H9 (cell line): ENCODE data around the gene EXOC3L1. TPM values are rescaled to one million over a fixed set of nuclear protein-coding genes. Genes with fewer than 3 reads are reported as not detected.
A peak's percentile ranks its signal among the peaks of the same experiment; 100 is the strongest.

Source experiments
- DNase-seq: peaks from one replicate; pipeline ENCODE4 v3.0.0-alpha.2; 2017
- H2AFZ ChIP-seq: one replicate; pipeline ENCODE4 v1.6.1; 2013; ENCODE audit warnings: mild to moderate bottlenecking, low read length, control low read depth, moderate library complexity
- H2AK5ac ChIP-seq: 2 replicates; pipeline ENCODE4 v1.6.1; 2013; ENCODE audit warnings: low read length, control low read depth, mixed read lengths; ENCODE audit not compliant: insufficient read length
- H2BK120ac ChIP-seq: one replicate; pipeline ENCODE4 v1.6.1; 2013; ENCODE audit warnings: low read depth, mild to moderate bottlenecking, low read length, control low read depth, inconsistent platforms; ENCODE audit not compliant: poor library complexity, severe bottlenecking
- H2BK12ac ChIP-seq: 2 replicates; pipeline ENCODE4 v1.6.1; 2013; ENCODE audit warnings: low read length, control low read depth, mixed read lengths, low read depth; ENCODE audit not compliant: insufficient read length
- H2BK15ac ChIP-seq: 2 replicates; pipeline ENCODE4 v1.6.1; 2013; ENCODE audit warnings: low read depth, low read length, control low read depth
- H2BK20ac ChIP-seq: one replicate; pipeline ENCODE4 v1.6.1; 2013; ENCODE audit warnings: low read depth, mild to moderate bottlenecking, low read length, control low read depth, inconsistent platforms; ENCODE audit not compliant: poor library complexity, severe bottlenecking
- H2BK5ac ChIP-seq: 2 replicates; pipeline ENCODE4 v1.6.1; 2013; ENCODE audit warnings: low read length, control low read depth, mixed read lengths; ENCODE audit not compliant: insufficient read length
- H3K14ac ChIP-seq: 2 replicates; pipeline ENCODE4 v1.6.1; 2013; ENCODE audit warnings: low read length, control low read depth; ENCODE audit not compliant: insufficient read depth
- H3K18ac ChIP-seq: 2 replicates; pipeline ENCODE4 v1.6.1; 2013; ENCODE audit warnings: low read depth, mild to moderate bottlenecking, mixed read lengths, low read length, control low read depth; ENCODE audit not compliant: insufficient read length
- H3K23ac ChIP-seq: 2 replicates; pipeline ENCODE4 v1.6.1; 2013; ENCODE audit warnings: low read length, control low read depth, mixed read lengths, low read depth; ENCODE audit not compliant: insufficient read length
- H3K23me2 ChIP-seq: 2 replicates; pipeline ENCODE4 v1.6.1; 2013; ENCODE audit warnings: low read depth, mild to moderate bottlenecking, mixed read lengths, low read length, control low read depth; ENCODE audit not compliant: insufficient read length, poor library complexity, severe bottlenecking
- H3K27ac ChIP-seq: 2 replicates; pipeline ENCODE4 v1.5.1; 2013; ENCODE audit warnings: low read length, control low read depth, mixed read lengths, low read depth; ENCODE audit not compliant: insufficient read length
- H3K27me3 ChIP-seq: 2 replicates; pipeline ENCODE4 v1.6.1; 2013; ENCODE audit warnings: low read length, control low read depth, inconsistent platforms; ENCODE audit not compliant: insufficient read depth
- H3K4ac ChIP-seq: 2 replicates; pipeline ENCODE4 v1.6.1; 2013; ENCODE audit warnings: low read depth, mild to moderate bottlenecking, control low read depth, inconsistent platforms, low read length, moderate library complexity
- H3K4me1 ChIP-seq: 2 replicates; pipeline ENCODE4 v1.6.1; 2013; ENCODE audit warnings: low read length, control low read depth, inconsistent platforms; ENCODE audit not compliant: insufficient read depth
- H3K4me2 ChIP-seq: 2 replicates; pipeline ENCODE4 v1.6.1; 2013; ENCODE audit warnings: low read length, control low read depth, mixed read lengths; ENCODE audit not compliant: insufficient read length, insufficient read depth
- H3K56ac ChIP-seq: 2 replicates; pipeline ENCODE4 v1.6.1; 2013; ENCODE audit warnings: low read depth, mild to moderate bottlenecking, mixed read lengths, low read length, control low read depth; ENCODE audit not compliant: insufficient read length
- H3K79me1 ChIP-seq: 2 replicates; pipeline ENCODE4 v1.6.1; 2013; ENCODE audit warnings: low read depth, mild to moderate bottlenecking, moderate library complexity, low read length, control low read depth, inconsistent platforms; ENCODE audit not compliant: insufficient read depth, poor library complexity, severe bottlenecking
- H3K79me2 ChIP-seq: 2 replicates; pipeline ENCODE4 v1.6.1; 2013; ENCODE audit warnings: low read length, control low read depth, inconsistent platforms; ENCODE audit not compliant: insufficient read depth
- H3K9ac ChIP-seq: 2 replicates; pipeline ENCODE4 v1.6.1; 2013; ENCODE audit warnings: low read length, control low read depth, mixed read lengths; ENCODE audit not compliant: insufficient read length; ENCODE audit errors: extremely low read depth
- H3K9me3 ChIP-seq: one replicate; pipeline ENCODE4 v1.6.1; 2013; ENCODE audit warnings: low read depth, low read length, inconsistent platforms; ENCODE audit not compliant: control insufficient read depth
- H3T11ph ChIP-seq: one replicate; pipeline ENCODE4 v1.6.1; 2013; ENCODE audit warnings: mild to moderate bottlenecking, low read length, control low read depth, inconsistent platforms
- H4K20me1 ChIP-seq: one replicate; pipeline ENCODE4 v1.6.1; 2013; ENCODE audit not compliant: control insufficient read depth, insufficient read length, insufficient read depth
- H4K5ac ChIP-seq: 2 replicates; pipeline ENCODE4 v1.6.1; 2013; ENCODE audit warnings: low read depth, mild to moderate bottlenecking, mixed read lengths, low read length, control low read depth; ENCODE audit not compliant: insufficient read length
- H4K8ac ChIP-seq: replicated peaks from 2 replicates; pipeline ENCODE4 v1.6.1; 2013; ENCODE audit warnings: low read length, control low read depth, mixed read lengths, low read depth; ENCODE audit not compliant: insufficient read length
- H4K91ac ChIP-seq: 2 replicates; pipeline ENCODE4 v1.6.1; 2013; ENCODE audit warnings: low read depth, mild to moderate bottlenecking, moderate library complexity, mixed read lengths, low read length, control low read depth; ENCODE audit not compliant: insufficient read length
- H3K27ac Mint-ChIP-seq, 3 experiments: 2 replicates in 2 of 3; 3 replicates in 1 of 3; pipeline ENCODE4 v1.8.0; 2020 to 2021; ENCODE audit warnings: mixed read lengths in 3 of 3, mild to moderate bottlenecking in 1 of 3, moderate library complexity in 1 of 3
- H3K27me3 Mint-ChIP-seq: 2 replicates; pipeline ENCODE4 v1.8.0; 2021; ENCODE audit warnings: low read depth, mild to moderate bottlenecking, moderate library complexity, mixed read lengths
- H3K36me3 Mint-ChIP-seq, 3 experiments: 2 replicates in 2 of 3; 3 replicates in 1 of 3; pipeline ENCODE4 v1.8.0; 2020 to 2021; ENCODE audit warnings: low read depth in 3 of 3, mixed read lengths in 3 of 3; ENCODE audit not compliant: insufficient read depth in 1 of 3
- H3K4me1 Mint-ChIP-seq, 2 experiments: 2 replicates each; pipeline ENCODE4 v1.8.0; 2020; ENCODE audit warnings: mixed read lengths in 2 of 2
- H3K4me3 Mint-ChIP-seq, 2 experiments: 2 replicates in 1 of 2; 3 replicates in 1 of 2; pipeline ENCODE4 v1.8.0; 2020 to 2021; ENCODE audit warnings: mild to moderate bottlenecking in 2 of 2, mixed read lengths in 2 of 2, moderate library complexity in 1 of 2
- H3K9me3 Mint-ChIP-seq, 2 experiments: 2 replicates in 1 of 2; 3 replicates in 1 of 2; pipeline ENCODE4 v1.8.0; 2020; ENCODE audit warnings: mild to moderate bottlenecking in 2 of 2, mixed read lengths in 2 of 2, moderate library complexity in 1 of 2
- CTCF ChIP-seq: fragments of 200-600 bp; sonication (generic); conservative IDR thresholded peaks from 3 replicates; pipeline ENCODE4 v1.8.0; 2021; ENCODE audit warnings: antibody characterized with exemption, mild to moderate bottlenecking
- WGBS: extraction: QIAGEN DNeasy Blood & Tissue Kit; methylation state at CpG from one replicate; pipeline ENCODE4 v1.1.7; 2013; ENCODE audit warnings: missing lambda C conversion rate, low lambda C conversion rate, mixed read lengths; ENCODE audit not compliant: insufficient read length; ENCODE audit errors: extremely low coverage; 5-methylcytosine and 5-hydroxymethylcytosine counted together
- total RNA-seq: library from RNA; stranded (reverse); gene quantifications from 2 replicates; pipeline ENCODE4 v1.2.1, GENCODE V29; 2021

EXOC3L1 gene
- total RNA-seq, 1 experiment from 2014 or later, result 3.3 TPM

DNA sequence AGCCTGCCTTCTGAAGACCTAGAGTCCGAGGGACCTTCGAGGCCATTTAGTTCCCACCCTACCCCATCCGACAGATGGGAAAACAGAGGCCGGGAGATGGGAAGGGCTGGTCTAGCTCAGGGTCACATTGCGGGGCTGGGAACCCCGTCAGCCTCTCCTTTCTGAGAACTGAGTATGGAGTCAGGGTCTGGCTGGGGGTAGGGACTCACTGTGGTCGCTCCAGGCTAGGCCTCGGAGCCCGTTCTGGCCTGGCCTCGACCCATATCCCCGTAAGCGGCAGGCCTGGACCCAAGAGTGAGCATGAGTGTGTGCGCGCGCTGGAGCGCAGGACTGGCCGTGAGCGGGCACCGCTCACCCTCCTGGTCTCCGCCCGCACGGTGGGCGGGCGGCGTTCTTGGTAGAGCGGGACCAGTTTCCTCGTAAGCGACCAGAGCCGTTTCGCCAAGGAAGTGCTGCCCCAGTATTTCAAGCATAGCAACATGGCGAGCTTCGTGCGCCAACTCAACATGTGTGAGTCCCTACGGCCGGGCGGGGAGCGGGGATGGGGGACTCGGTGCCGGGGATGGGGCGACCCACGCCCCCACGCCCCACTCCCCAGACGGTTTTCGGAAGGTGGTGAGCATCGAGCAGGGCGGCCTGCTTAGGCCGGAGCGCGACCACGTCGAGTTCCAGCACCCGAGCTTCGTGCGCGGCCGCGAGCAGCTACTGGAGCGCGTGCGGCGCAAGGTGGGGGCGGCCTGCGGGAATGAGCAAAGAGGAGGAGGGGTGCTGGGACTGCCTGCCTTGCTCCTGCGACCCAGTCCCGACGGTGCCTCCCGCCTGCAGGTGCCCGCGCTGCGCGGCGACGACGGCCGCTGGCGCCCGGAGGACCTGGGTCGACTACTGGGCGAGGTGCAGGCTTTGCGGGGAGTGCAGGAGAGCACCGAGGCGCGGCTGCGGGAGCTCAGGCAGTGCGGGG lies 24.5 kb downstream of the EXOC3L1 start:
- H3K27me3 ChIP-seq, result peaks cover 87% of the 10 kb centered on the region
- H2BK5ac ChIP-seq, result no peak overlapping the region
- Mint-ChIP-seq H3K27ac (no peak overlapping the region), H3K27me3 (peaks cover 94% of the 10 kb centered on the region), H3K36me3 (no peaks in the 10 kb centered on the region; a peak in 1 of 7 replicates), H3K4me1 (peaks cover 14 to 52% of the 10 kb centered on the region in 2 experiments), H3K4me3 (peak overlapping the region; percentile 10 to 68; a peak in 3 of 5 replicates), H3K9me3 (peaks cover 3 to 6% of the 10 kb centered on the region in 2 experiments; a peak in 3 of 5 replicates)
- no peaks in the 10 kb centered on the region for H4K20me1 ChIP-seq
- H3T11ph ChIP-seq, result no peak overlapping the region
- H2AFZ ChIP-seq, result no peak overlapping the region
- no peak overlapping the region for H3K27ac ChIP-seq
- H4K8ac ChIP-seq, result no peak overlapping the region
- no peak overlapping the region for H3K56ac ChIP-seq
- H3K9me3 ChIP-seq, result no peaks in the 10 kb centered on the region
- H2AK5ac ChIP-seq, result no peak overlapping the region
- no peak for TF ChIP-seq CTCF
- peaks cover 14% of the 10 kb centered on the region for H3K23me2 ChIP-seq
- no peak overlapping the region for H4K5ac ChIP-seq
- no peak overlapping the region for H3K9ac ChIP-seq
- H3K23ac ChIP-seq, result no peak overlapping the region
- H3K4me2 ChIP-seq, result peak overlapping the region; percentile 13
- no peak overlapping the region for H3K18ac ChIP-seq
- H4K91ac ChIP-seq, result no peak overlapping the region
- H3K4me1 ChIP-seq, result no peaks in the 10 kb centered on the region
- no peaks in the 10 kb centered on the region for H3K79me1 ChIP-seq
- no peak overlapping the region for H2BK15ac ChIP-seq
- no peak overlapping the region for H2BK20ac ChIP-seq
- no CpG with 5 or more reads among the region's 85 CpGs for WGBS
- H3K14ac ChIP-seq, result no peak overlapping the region
- no peaks in the 10 kb centered on the region for H3K79me2 ChIP-seq
- no peak overlapping the region for H3K4ac ChIP-seq
- no peak overlapping the region for H2BK12ac ChIP-seq
- DNase-seq, result no peak
- H2BK120ac ChIP-seq, result no peak overlapping the region
